Liver (tissue), 9 donors: ENCODE data around the gene TRAPPC3L. TPM values are rescaled to one million over a fixed set of nuclear protein-coding genes. Genes with fewer than 3 reads are reported as not detected.
A peak's percentile ranks its signal among the peaks of the same experiment; 100 is the strongest.

ENCODE experiments used
- DNase-seq: peaks from one replicate; pipeline ENCODE4 v3.0.0-alpha.2; 2017; ENCODE audit warnings: low spot score
- H3K27ac ChIP-seq, 2 donors: one replicate each; pipeline ENCODE4 v1.7.0; 2013; ENCODE audit warnings: inconsistent platforms in 2 of 2, low read length in 2 of 2, control low read depth in 1 of 2, low read depth in 1 of 2, mild to moderate bottlenecking in 1 of 2
- H3K27me3 ChIP-seq, 4 donors: one replicate each; pipeline versions ENCODE4 v1.6.1 to v1.7.0; 2013; ENCODE audit warnings: low read length in 3 of 4, inconsistent platforms in 1 of 4, mild to moderate bottlenecking in 1 of 4, moderate library complexity in 1 of 4; ENCODE audit not compliant: control insufficient read depth in 4 of 4, insufficient read depth in 4 of 4
- H3K36me3 ChIP-seq, 4 donors: one replicate each; pipeline versions ENCODE4 v1.6.1 to v1.7.0; 2013; ENCODE audit warnings: low read length in 3 of 4, mild to moderate bottlenecking in 3 of 4, low read depth in 1 of 4, moderate library complexity in 1 of 4; ENCODE audit not compliant: control insufficient read depth in 4 of 4, insufficient read depth in 3 of 4
- H3K4me1 ChIP-seq, 4 donors: one replicate each; pipeline versions ENCODE4 v1.6.1 to v1.7.0; 2013; ENCODE audit warnings: low read length in 3 of 4, mild to moderate bottlenecking in 3 of 4, moderate library complexity in 1 of 4; ENCODE audit not compliant: control insufficient read depth in 4 of 4, insufficient read depth in 4 of 4
- H3K4me3 ChIP-seq, 3 donors: one replicate each; pipeline versions ENCODE4 v1.6.1 to v1.7.0; 2013; ENCODE audit warnings: low read length in 3 of 3, control low read depth in 1 of 3, low read depth in 1 of 3, mild to moderate bottlenecking in 1 of 3
- H3K9ac ChIP-seq, 2 donors: one replicate each; pipeline ENCODE4 v1.7.0; 2013; ENCODE audit warnings: low read length in 2 of 2, mild to moderate bottlenecking in 2 of 2, moderate library complexity in 2 of 2, control low read depth in 1 of 2, low read depth in 1 of 2
- H3K9me3 ChIP-seq, 4 donors: one replicate each; pipeline versions ENCODE4 v1.6.1 to v1.7.0; 2013; ENCODE audit warnings: low read length in 3 of 4; ENCODE audit not compliant: control insufficient read depth in 4 of 4
- ATF3 ChIP-seq: IDR thresholded peaks from 2 replicates; pipeline ENCODE4 v1.6.1; 2016; ENCODE audit warnings: antibody characterized with exemption
- CTCF ChIP-seq: fragments of 150-350 bp; IDR thresholded peaks from 2 replicates; pipeline ENCODE4 v1.5.1; 2017; ENCODE audit warnings: improper control_type of control experiment, low read depth, low read length; ENCODE audit not compliant: missing input control
- EGR1 ChIP-seq, 2 donors: IDR thresholded peaks; 2 replicates each; pipeline ENCODE4 v1.6.1; 2016 to 2018; ENCODE audit warnings: antibody characterized with exemption in 2 of 2, low read depth in 2 of 2
- FOXA1 ChIP-seq: IDR thresholded peaks from 2 replicates; pipeline ENCODE4 v1.6.1; 2016; ENCODE audit warnings: antibody characterized with exemption
- FOXA2 ChIP-seq: IDR thresholded peaks from 2 replicates; pipeline ENCODE4 v1.6.1; 2016; ENCODE audit warnings: antibody characterized with exemption
- GABPA ChIP-seq, 2 donors: IDR thresholded peaks in 1 of 2; conservative IDR thresholded peaks in 1 of 2; 2 replicates each; pipeline ENCODE4 v1.6.1; 2016; ENCODE audit warnings: antibody characterized with exemption in 2 of 2, mild to moderate bottlenecking in 1 of 2, moderate library complexity in 1 of 2
- HNF4A ChIP-seq, 2 donors: conservative IDR thresholded peaks; 2 replicates each; pipeline ENCODE4 v1.6.1; 2016; ENCODE audit warnings: antibody characterized with exemption in 2 of 2, mild to moderate bottlenecking in 2 of 2
- HNF4G ChIP-seq: IDR thresholded peaks from 2 replicates; pipeline ENCODE4 v1.6.1; 2016; ENCODE audit warnings: antibody characterized with exemption
- NR2F2 ChIP-seq: IDR thresholded peaks from 2 replicates; pipeline ENCODE4 v1.6.1; 2016; ENCODE audit warnings: antibody characterized with exemption
- RAD21 ChIP-seq, 2 donors: IDR thresholded peaks; 2 replicates each; pipeline ENCODE4 v1.6.1; 2016; ENCODE audit warnings: antibody characterized with exemption in 2 of 2, mild to moderate bottlenecking in 2 of 2
- RXRA ChIP-seq, 2 donors: IDR thresholded peaks; 2 replicates each; pipeline ENCODE4 v1.6.1; 2017 to 2018; ENCODE audit warnings: antibody characterized with exemption in 2 of 2, mild to moderate bottlenecking in 1 of 2
- TAF1 ChIP-seq: conservative IDR thresholded peaks from 2 replicates; pipeline ENCODE4 v1.6.1; 2016; ENCODE audit warnings: antibody characterized with exemption, mild to moderate bottlenecking
- YY1 ChIP-seq: IDR thresholded peaks from 2 replicates; pipeline ENCODE4 v1.6.1; 2016; ENCODE audit warnings: antibody characterized with exemption, mild to moderate bottlenecking
- ZBTB33 ChIP-seq: IDR thresholded peaks from 2 replicates; pipeline ENCODE4 v1.6.1; 2016; ENCODE audit warnings: antibody characterized with exemption
- WGBS: extraction: QIAGEN DNeasy Blood & Tissue Kit; methylation state at CpG from one replicate; pipeline ENCODE4 v1.1.7; 2013; 5-methylcytosine and 5-hydroxymethylcytosine counted together
- polyA plus RNA-seq, 2 donors: library from polyadenylated mRNA; stranded (reverse) in 1 of 2; unstranded in 1 of 2; fragments of 200-250 nt in 1 of 2; fragments of >200 nt in 1 of 2; fragmentation: Nextera tagmentation in 1 of 2; extraction: Ambion mirVana in 1 of 2; gene quantifications; one replicate each; pipeline versions ENCODE4 v1.2.1 to v1.2.3, GENCODE V29; 2013 to 2015
- total RNA-seq, 2 donors: library from RNA; depleted of rRNA; stranded (reverse); fragments of >200 nt; gene quantifications; one replicate each; pipeline ENCODE4 v1.2.3, GENCODE V29; 2014
- TF ChIP-seq, protein P1 (sequence below): IDR thresholded peaks from 2 replicates; pipeline ENCODE4 v1.6.1; 2016; ENCODE audit warnings: antibody characterized with exemption, mild to moderate bottlenecking
- donor health status: healthy.
- donor health status: healthy.
- donor health status: healthy.
- donor health status: healthy.
- donor health status: healthy.

TRAPPC3L gene
- total and polyA plus RNA-seq, 4 donors, result 0.08 to 0.21 (median 0.16) TPM

DNA sequence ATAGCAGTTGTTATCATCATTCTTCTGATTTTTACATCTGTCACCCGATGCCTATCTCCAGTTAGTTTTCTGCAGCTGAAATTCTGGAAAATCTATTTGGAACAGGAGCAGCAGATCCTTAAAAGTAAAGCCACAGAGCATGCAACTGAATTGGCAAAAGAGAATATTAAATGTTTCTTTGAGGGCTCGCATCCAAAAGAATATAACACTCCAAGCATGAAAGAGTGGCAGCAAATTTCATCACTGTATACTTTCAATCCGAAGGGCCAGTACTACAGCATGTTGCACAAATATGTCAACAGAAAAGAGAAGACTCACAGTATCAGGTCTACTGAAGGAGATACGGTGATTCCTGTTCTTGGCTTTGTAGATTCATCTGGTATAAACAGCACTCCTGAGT, 82.2 kb downstream of the TRAPPC3L start (continued):
- TF ChIP-seq ZBTB33, result no peak
- TF ChIP-seq YY1, result no peak
- no peak for TF ChIP-seq TAF1
- TF ChIP-seq EGR1 (IDR thresholded peaks at IDR 0.05; ENCODE audit: low read depth in 2 of 2), result no peak

GRCh38 chr6:116461932-116462885, 83.3 kb downstream of the TRAPPC3L start:
- Histone ChIP-seq H3K36me3 (no peaks in the 10 kb centered on the region), H3K27ac (peak overlapping the region; percentile 56 to 58), H3K9me3 (no peaks in the 10 kb centered on the region), H3K4me1 (peaks cover 4 to 11% (median 6%) of the 10 kb centered on the region in 4 donors), H3K9ac (peak overlapping the region in 1 of 2 donors; percentile 29), H3K27me3 (peaks cover 0 to 1% (median 0%) of the 10 kb centered on the region in 4 donors), H3K4me3 (peak overlapping the region; percentile 36 to 66 (median 60))
- TF ChIP-seq FOXA2, result no peak
- no peak for TF ChIP-seq FOXA1
- no peak for TF ChIP-seq NR2F2
- no peak for TF ChIP-seq HNF4A (conservative IDR thresholded peaks at IDR 0.05)
- no peak for TF ChIP-seq EGR1 (IDR thresholded peaks at IDR 0.05; ENCODE audit: low read depth in 2 of 2)
- no peak for TF ChIP-seq RAD21 (IDR thresholded peaks at IDR 0.05)
- no peak for TF ChIP-seq RXRA (IDR thresholded peaks at IDR 0.05)
- TF ChIP-seq, protein P1, sequence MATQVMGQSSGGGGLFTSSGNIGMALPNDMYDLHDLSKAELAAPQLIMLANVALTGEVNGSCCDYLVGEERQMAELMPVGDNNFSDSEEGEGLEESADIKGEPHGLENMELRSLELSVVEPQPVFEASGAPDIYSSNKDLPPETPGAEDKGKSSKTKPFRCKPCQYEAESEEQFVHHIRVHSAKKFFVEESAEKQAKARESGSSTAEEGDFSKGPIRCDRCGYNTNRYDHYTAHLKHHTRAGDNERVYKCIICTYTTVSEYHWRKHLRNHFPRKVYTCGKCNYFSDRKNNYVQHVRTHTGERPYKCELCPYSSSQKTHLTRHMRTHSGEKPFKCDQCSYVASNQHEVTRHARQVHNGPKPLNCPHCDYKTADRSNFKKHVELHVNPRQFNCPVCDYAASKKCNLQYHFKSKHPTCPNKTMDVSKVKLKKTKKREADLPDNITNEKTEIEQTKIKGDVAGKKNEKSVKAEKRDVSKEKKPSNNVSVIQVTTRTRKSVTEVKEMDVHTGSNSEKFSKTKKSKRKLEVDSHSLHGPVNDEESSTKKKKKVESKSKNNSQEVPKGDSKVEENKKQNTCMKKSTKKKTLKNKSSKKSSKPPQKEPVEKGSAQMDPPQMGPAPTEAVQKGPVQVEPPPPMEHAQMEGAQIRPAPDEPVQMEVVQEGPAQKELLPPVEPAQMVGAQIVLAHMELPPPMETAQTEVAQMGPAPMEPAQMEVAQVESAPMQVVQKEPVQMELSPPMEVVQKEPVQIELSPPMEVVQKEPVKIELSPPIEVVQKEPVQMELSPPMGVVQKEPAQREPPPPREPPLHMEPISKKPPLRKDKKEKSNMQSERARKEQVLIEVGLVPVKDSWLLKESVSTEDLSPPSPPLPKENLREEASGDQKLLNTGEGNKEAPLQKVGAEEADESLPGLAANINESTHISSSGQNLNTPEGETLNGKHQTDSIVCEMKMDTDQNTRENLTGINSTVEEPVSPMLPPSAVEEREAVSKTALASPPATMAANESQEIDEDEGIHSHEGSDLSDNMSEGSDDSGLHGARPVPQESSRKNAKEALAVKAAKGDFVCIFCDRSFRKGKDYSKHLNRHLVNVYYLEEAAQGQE, result no peak
- TF ChIP-seq YY1, result no peak
- no peak for TF ChIP-seq TAF1
- TF ChIP-seq HNF4G, result no peak
- TF ChIP-seq ATF3, result no peak
- TF ChIP-seq CTCF, result no peak
- TF ChIP-seq GABPA (IDR thresholded peaks at IDR 0.05 in 1 of 2, conservative IDR thresholded peaks at IDR 0.05 in 1 of 2), result no peak
- 11% methylated on average over 84 of the region's 84 CpGs for WGBS
- DNase-seq, result peak; percentile 42
